Retinal pigment epithelial cell (primary cell): Measurements from ENCODE around the gene RNLS.

Experiments
- DNase-seq: peaks from one replicate; pipeline ENCODE4 v3.0.0-alpha.2; 2010; ENCODE audit warnings: low read depth
- H3K4me3 ChIP-seq: 2 replicates; pipeline ENCODE4 v1.5.1; 2011; ENCODE audit warnings: mild to moderate bottlenecking, low read length, control low read depth, moderate library complexity
- CTCF ChIP-seq: conservative IDR thresholded peaks from 2 replicates; pipeline ENCODE4 v1.5.1; 2011; ENCODE audit warnings: low read depth, low read length, control low read depth, inconsistent platforms

The RNLS gene

GRCh38 chr10:88293651-88294230, 289.4 kb downstream of the RNLS start:
- no peak for DNase-seq
- no peak for TF ChIP-seq CTCF

DNA sequence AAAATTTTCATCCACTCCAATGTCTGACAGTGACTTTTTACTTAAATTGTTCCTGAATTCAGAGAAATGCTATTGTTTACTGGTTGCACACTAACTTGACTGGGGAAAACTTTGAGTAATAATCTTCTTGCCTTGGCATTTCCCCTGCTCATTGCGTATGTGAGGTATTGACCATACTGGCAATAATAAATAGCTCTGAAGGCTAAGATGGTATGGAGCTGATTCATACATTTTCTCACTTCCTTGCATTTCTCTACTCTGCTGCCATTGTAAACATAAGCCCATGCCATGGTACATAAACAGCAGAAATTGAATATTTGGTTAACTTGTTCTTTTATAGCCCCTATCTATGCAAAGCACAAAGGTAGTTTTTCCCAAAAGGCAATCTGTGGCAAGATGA, 290.0 kb downstream of the RNLS start:
- H3K4me3 ChIP-seq = no peak overlapping the region
- TF ChIP-seq CTCF = no peak
- no peak for DNase-seq

More at GRCh38 chr10:88293651-88294230, 289.4 kb downstream of the RNLS start:
- no peak overlapping the region for H3K4me3 ChIP-seq

DNA sequence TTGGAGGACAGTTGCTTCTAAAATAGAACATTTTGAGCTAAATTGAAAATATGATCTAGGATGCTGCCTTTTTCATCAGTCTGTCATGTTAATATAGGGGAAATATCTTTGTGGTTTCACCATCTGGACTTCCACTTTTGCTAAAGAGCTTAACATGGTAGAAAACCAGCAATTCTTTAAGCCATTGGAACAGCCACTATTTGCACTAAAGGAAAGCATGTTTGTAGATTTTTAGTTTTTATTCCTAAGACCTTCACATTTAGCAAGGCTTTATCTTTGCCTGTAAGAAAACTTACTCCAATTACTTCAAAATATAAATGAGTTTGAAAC, 291.0 kb downstream of the RNLS start:
- DNase-seq = no peak
- TF ChIP-seq CTCF = no peak
- no peak overlapping the region for H3K4me3 ChIP-seq

DNA sequence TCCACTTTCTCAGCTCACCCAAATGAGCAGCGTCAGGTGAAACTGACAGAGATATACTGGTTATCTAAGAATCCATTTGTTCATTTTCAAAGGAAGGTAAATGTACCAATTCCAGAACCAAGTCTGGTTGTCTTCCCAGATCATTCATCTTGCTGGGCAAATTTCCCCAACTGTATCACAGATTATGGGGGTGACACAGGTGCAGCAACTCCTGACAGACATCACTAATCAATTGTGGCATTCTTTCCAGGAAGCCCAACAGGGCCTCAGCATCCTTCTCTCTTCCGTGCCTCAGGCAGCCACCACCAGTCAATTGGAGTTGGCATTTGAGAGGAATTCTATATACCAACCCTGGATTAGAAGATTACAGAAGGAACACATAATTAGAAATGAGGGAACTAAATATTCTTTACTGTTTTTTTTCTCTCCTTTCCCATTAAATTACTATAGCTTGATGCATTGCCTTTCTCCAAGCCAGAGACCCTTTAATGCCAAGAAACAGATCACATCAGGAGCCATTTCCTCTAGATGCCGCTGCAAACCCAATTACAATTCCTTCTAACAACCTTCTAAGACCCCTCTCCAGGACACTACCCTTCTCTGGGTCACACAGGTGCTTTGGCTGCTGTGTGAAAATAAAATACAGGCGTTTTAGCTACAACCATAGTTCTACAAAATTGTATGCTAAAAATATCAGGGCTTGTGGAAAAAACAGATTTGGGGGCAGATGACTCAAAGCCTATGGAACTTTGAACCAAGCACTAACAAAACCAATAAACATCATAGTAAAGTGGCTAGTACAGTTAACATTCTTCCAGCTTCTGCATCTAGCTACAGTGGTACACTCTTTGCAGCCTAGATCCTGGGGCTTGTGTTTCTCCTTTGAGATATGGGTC, 291.6 kb downstream of the RNLS start:
- no peak for DNase-seq
- TF ChIP-seq CTCF = no peak
- H3K4me3 ChIP-seq = no peak overlapping the region

DNA sequence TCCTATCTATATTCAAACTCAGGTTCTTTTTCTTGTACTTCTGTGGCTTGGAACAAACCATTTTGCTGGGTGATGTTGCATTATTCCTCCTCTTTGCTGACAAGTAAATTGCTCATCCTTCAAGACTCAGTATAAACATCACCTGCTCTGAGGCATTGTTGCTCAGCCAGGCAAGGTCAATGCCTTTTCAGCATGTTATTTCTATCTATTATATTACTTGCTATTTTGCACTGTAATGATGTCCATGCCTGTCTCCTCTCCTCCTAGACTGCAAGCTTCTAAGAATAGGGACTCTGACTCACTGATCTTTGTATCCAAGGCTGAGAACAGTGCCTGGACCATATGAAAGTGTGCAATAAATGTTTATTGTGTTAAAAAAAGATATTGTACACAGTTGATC, 293.8 kb downstream of the RNLS start:
- DNase-seq = no peak
- H3K4me3 ChIP-seq = no peak overlapping the region
- no peak for TF ChIP-seq CTCF

- H3K4me3 ChIP-seq = no peak overlapping the region
- DNase-seq = no peak
- no peak for TF ChIP-seq CTCF
These were observed 294.6 kb downstream of the RNLS start for GRCh38 chr10:88288320-88289059.

DNA sequence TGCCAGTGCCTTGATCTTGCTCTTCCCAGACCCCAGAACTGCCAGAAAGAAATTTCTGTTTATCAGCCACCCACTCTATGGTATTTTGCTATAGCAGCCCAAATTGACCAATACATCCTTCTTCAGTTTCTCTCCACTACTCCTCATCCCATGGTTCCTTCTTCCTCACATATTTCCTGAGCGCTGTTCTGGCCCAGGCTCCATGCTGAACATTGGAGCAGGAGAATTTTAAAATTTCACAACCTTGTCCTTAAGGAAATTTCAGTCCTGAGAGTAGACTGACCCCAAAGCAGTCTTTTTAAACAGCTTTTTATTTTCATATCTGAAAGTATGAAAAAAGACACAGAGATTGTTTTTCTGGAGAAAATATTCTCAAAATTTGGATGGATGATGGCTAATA, 297.1 kb downstream of the RNLS start:
- TF ChIP-seq CTCF = no peak
- H3K4me3 ChIP-seq = no peak overlapping the region
- no peak for DNase-seq
